ENCODE measurements around the gene ENTPD6.

Gene ENTPD6

GRCh38 chr20:25188218-25188617, 7.3 kb upstream of the ENTPD6 start:
- no peak for DNase-seq

DNA sequence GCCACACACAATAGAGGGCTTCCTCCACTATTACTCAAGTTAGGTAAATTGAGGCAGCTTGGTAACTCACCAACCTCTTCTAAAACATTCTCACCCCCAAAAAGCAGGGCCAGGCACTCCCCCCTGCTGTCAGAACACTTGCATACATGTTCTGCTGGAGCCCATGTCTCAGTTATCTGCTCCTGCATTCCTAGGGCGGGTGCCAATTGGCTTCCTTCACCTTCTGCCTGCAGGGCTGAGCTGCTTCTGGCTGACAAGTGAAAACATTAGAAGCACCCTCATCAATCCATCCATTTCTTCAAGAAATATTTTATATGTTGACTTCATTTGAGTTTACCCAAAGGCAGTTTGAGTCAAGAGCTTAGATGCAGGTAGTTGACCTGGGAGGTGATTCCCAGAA, 4.5 kb upstream of the ENTPD6 start:
- DNase-seq = no peak

GRCh38 chr20:25191689-25192088, 3.8 kb upstream of the ENTPD6 start:
- no peak for DNase-seq

- no peak for DNase-seq
Measured at GRCh38 chr20:25193843-25194242, 1.7 kb upstream of the ENTPD6 start.

GRCh38 chr20:25194333-25194972, 1.1 kb upstream of the ENTPD6 start:
- DNase-seq = no peak

- no peak for DNase-seq
Measured at GRCh38 chr20:25195962-25196785, 662 bp downstream of the ENTPD6 start.

GRCh38 chr20:25196786-25197120, 1.2 kb downstream of the ENTPD6 start:
- DNase-seq = no peak

DNA sequence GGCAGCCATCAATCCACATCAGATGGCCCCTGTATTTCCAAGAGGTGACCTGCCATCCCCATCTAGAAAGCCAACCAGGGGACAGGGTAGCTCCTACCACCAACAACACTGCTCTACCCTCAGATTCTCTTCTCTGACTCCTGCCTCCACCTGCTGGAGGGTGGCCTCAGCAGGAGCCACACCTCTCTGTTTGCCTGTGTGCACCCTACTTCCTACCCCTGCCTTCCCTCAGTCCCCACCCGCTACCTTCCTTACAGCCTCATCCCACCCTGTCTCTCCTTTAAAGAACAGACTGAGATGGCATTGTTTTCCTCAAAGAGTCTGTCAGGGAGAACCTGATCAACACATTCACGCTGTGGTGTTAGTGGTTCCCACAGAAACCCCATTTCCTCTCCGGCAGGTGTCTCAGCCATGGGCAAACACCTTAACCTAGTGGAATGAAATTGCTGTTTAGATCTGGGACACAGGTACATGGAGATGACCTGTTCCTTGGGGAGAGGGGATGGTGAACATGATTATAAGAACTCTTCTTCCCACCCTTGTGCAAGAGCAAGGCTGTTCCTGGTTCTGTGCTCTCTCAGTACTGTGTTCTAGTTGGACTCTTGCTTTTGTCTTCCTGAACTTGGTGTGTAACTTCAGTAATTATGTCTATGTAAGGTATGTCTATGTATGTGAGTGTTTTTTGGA, 1.8 kb downstream of the ENTPD6 start:
- DNase-seq = no peak

GRCh38 chr20:25197870-25198190, 2.3 kb downstream of the ENTPD6 start:
- DNase-seq = no peak

DNA sequence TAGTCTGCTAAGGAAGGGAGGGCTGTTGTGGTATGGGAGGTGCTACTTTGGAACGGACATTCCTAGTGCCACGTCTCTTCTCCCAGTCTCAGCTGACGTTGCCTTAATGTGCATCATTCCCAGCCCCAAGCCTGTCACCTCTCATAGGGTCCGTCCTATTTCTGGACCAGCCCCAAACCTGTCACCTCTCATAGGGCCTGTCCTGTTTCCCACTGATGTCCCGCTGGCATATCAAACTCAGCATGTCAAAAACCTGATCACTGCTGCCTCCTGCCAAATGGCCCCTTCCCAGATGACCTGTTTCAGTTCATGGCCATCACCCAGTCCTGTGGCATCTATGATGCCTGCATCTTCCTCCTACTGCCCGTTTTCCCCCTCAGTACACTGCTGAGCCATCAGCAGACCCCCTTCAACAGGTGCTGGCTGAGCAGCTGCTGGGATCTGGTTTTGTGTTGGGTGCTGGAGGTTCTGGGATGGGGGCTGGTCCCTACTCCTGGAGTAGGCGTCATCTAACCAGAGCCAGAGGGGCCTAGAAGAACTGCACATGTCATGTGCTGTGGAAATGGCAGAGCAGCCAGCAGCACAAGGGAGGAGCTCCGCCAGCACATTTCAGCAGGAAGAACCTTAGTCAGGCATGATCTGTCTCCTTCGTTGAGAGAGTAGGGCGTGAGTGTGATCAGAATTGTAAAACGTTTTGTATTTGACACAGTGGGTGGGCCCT, 3.3 kb downstream of the ENTPD6 start:
- peak; percentile 15 for DNase-seq

- DNase-seq = no peak
Measured at GRCh38 chr20:25199473-25200260, 4.2 kb downstream of the ENTPD6 start.

GRCh38 chr20:25203089-25203488, 7.6 kb downstream of the ENTPD6 start:
- no peak for DNase-seq

GRCh38 chr20:25203871-25204320, 8.4 kb downstream of the ENTPD6 start:
- no peak for DNase-seq

- no peak for DNase-seq
Measured at GRCh38 chr20:25204550-25205276, 9.2 kb downstream of the ENTPD6 start.

DNA sequence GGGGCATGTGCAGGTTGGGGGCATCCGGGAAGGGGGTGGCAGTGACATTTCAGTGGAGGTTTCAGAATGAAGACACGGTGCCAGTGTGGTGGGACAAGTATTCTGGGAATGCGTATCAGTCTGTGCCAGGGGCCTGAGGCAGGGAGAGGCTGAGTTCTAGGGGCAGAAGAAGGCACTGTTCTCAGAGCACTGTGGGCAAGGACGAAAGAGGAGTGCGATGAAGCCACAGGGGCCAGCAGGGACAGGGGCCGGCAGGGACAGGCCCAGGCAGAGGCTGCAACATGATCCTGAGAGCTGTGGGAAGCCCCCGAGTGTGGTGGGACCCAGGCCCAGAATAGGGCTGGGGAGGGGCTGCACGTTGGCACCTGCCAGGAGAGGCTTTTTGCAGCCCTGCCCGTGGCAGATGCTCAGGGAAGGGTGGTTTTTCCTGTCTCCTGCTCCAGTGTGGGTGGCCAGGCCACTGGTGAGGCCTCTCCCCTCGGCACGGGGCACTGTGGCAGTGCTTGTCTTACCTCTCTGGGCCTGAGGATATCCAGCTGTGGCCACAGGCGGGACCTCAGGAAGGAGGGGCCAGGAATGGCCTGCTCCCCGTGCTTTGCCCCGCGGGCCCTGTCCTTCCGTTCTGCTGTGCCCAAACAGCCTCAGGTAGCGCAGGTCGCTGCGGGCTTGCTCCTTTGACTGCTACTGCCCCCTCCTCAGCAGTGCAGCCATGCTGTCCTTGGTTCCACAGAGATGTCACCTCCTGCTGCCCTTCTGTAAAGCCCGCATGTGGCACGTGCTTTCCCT, 10.0 kb downstream of the ENTPD6 start:
- DNase-seq = no peak

- DNase-seq = no peak
Measured at GRCh38 chr20:25206063-25206403, 10.5 kb downstream of the ENTPD6 start.

DNA sequence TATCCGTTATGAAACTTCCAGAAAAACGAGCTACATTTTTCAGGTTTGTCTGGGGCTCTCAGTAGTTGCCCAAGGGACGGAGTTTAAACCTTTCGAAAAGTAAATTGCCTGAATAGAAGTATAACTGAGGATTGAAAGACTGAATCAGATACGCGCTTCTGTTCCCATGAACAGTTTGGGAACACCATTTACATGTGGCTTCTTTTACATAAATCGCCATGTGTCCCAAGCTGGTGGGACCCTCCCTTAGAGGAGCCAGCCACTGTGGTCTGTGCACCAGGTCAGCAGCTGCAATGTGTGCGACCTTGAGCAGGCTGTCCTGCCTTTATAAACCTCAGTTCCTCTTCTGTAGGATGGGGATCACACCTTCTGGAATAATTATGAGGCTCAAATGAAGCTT, 11.0 kb downstream of the ENTPD6 start:
- DNase-seq = no peak

DNA sequence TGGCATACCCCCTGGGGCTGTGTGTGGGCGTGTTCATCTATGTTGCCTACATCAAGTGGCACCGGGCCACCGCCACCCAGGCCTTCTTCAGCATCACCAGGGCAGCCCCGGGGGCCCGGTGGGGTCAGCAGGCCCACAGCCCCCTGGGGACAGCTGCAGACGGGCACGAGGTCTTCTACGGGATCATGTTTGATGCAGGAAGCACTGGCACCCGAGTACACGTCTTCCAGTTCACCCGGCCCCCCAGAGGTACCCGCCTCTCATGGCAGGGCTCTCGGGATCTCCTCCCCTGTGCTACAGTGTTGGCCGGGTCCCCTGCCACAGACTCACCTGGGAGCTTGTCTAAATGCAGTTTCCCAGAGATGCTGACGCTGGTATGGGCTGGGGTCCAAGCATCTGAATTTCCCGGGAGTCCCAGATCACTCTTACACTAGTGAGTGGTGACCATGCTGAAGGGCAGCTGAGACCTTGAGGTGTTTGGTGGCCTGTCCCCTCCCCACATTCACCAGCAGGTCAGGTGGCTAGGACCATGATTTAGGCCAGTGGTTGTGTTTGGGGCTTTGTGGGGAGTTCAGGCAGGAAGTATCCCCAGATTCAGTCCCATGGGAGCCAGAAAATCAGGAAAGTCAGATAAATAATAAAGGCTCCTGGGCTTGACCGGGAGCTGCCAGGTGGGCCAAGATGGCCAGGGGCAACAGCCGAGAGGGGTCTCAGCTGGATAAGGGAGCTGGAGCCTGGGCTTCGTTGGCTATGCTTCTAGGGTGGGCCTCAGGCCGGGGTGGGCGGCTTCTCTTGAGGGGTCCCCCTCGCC, 11.8 kb downstream of the ENTPD6 start:
- DNase-seq = no peak

GRCh38 chr20:25207960-25208534, 12.5 kb downstream of the ENTPD6 start:
- DNase-seq = no peak

DNA sequence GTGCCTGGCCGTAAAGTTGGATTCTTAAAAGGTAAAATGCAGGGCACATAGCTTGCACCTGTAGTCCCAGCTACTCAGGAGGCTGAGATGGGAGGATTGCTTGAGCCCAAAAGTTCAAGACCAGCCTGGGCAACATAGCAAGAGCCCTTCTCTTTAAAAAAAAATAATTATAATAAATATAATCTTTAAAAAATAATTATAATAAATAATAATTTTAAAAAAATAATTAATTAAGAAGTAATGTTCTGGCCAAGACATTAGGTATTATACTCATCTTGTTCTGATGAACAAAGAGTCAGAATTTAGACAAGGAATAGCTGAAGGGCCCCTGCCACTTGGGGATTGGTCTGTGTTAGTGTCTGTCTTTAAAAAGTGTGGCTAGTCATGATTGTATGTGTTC, 13.9 kb downstream of the ENTPD6 start:
- no peak for DNase-seq
